Transverse colon (tissue), 4 donors: ENCODE data around the gene DNAJC3. TPM values are rescaled to one million over a fixed set of nuclear protein-coding genes. Genes with fewer than 3 reads are reported as not detected.

Experiments used
- DNase-seq: peaks from one replicate; pipeline ENCODE4 v3.0.0-alpha.2; 2019
- H3K27ac ChIP-seq, 4 donors: fragments of 200-600 bp; sonication (generic); 2 replicates each; pipeline ENCODE4 v1.5.1; 2016 to 2018; ENCODE audit warnings: inconsistent platforms in 4 of 4
- H3K27me3 ChIP-seq: fragments of 200-600 bp; sonication (generic); 2 replicates; pipeline ENCODE4 v1.5.1; 2017; ENCODE audit warnings: inconsistent platforms
- H3K36me3 ChIP-seq, 4 donors: fragments of 200-600 bp; sonication (generic); 2 replicates each; pipeline ENCODE4 v1.5.1; 2017 to 2019; ENCODE audit warnings: inconsistent platforms in 4 of 4
- H3K4me1 ChIP-seq, 4 donors: fragments of 200-600 bp; sonication (generic); 2 replicates each; pipeline ENCODE4 v1.5.1; 2017 to 2020; ENCODE audit warnings: inconsistent platforms in 4 of 4
- H3K4me3 ChIP-seq, 4 donors: fragments of 200-600 bp; sonication (generic); 1 replicate in 1 of 4; 2 replicates in 3 of 4; pipeline versions ENCODE4 v1.5.1 to v1.6.1; 2017 to 2019; ENCODE audit warnings: inconsistent platforms in 4 of 4
- H3K9me3 ChIP-seq, 2 donors: fragments of 200-600 bp; sonication (generic); 2 replicates each; pipeline ENCODE4 v1.5.1; 2017 to 2019; ENCODE audit warnings: inconsistent platforms in 2 of 2
- CTCF ChIP-seq, 5 experiments: fragments of 200-600 bp in 3 of 5; fragments of 450-650 bp in 2 of 5; sonication (generic) in 3 of 5; IDR thresholded peaks; 1 replicate in 2 of 5; 2 replicates in 3 of 5; pipeline ENCODE4 v1.5.1; 2016 to 2017; ENCODE audit warnings: antibody characterized with exemption in 5 of 5, inconsistent platforms in 3 of 5, mild to moderate bottlenecking in 2 of 5, moderate library complexity in 1 of 5
- EP300 ChIP-seq: sonication (generic); formaldehyde crosslinking; IDR thresholded peaks from one replicate; pipeline ENCODE4 v1.6.1; 2017; ENCODE audit warnings: antibody characterized with exemption, low read depth
- POLR2A ChIP-seq: fragments of 450-650 bp; IDR thresholded peaks from one replicate; pipeline ENCODE4 v1.6.1; 2016; ENCODE audit warnings: antibody characterized with exemption, mild to moderate bottlenecking, moderate library complexity
- POLR2AphosphoS5 ChIP-seq, 3 donors: sonication (generic); formaldehyde crosslinking; IDR thresholded peaks; one replicate each; pipeline ENCODE4 v1.6.1; 2016; ENCODE audit warnings: antibody characterized with exemption in 3 of 3
- WGBS, 2 donors: methylation state at CpG; one replicate each; pipeline ENCODE4 v1.1.5; 2018; ENCODE audit warnings: low coverage in 1 of 2; 5-methylcytosine and 5-hydroxymethylcytosine counted together
- in situ Hi-C, 4 donors: fragments of 200-750 bp; cut with MboI; loops; one replicate each; pipeline versions ENCODE4 v1.15.0 to v1.15.1; 2017; ENCODE audit warnings: low sequenced_read_pairs in 3 of 4, low pct_ligation_motif_present in 1 of 4, low pct_unique_long_range_greater_than_20kb in 1 of 4
- intact Hi-C: fragments of 100-400 bp; cut with DNase I; formaldehyde crosslinking; loops from one replicate; pipeline ENCODE4 v1.15.1; 2023; ENCODE audit warnings: low total_unique reads
- total RNA-seq, 4 donors: library from RNA; depleted of rRNA; stranded (reverse); fragments of >200 nt; gene quantifications; one replicate each; pipeline ENCODE4 v1.1.0, GENCODE V29; 2016

DNAJC3 gene
- total RNA-seq, 4 donors from 2014 or later: 22.8 to 49.7 (median 35.5) TPM

GRCh38 chr13:95642999-95643398 is 33.9 kb upstream of the DNAJC3 start:
- WGBS, 2 donors: 29 to 65% methylated on average over 3 of the region's 3 CpGs
- H3K27me3 ChIP-seq: peaks cover 59% of the 10 kb centered on the region
- no peaks in the 10 kb centered on the region for H3K36me3 ChIP-seq
- intact Hi-C loops (no loop called here), in situ Hi-C loops (no loop called here)
- peak overlapping the region; percentile 77 to 91 (median 80) for H3K27ac ChIP-seq
- H3K4me3 ChIP-seq: peak overlapping the region in 1 of 4 donors; percentile 55
- no peaks in the 10 kb centered on the region for H3K9me3 ChIP-seq
- no peak for TF ChIP-seq CTCF (IDR thresholded peaks at IDR 0.05)
- TF ChIP-seq POLR2A: no peak
- DNase-seq: no peak
- peaks cover 3 to 34% (median 8%) of the 10 kb centered on the region in 4 donors for H3K4me1 ChIP-seq

- TF ChIP-seq CTCF (IDR thresholded peaks at IDR 0.05) (no peak), POLR2A (no peak), POLR2AphosphoS5 (IDR thresholded peaks at IDR 0.05) (no peak), EP300 (no peak)
- Histone ChIP-seq H3K27ac (peak overlapping the region; percentile 77 to 91 (median 80)), H3K27me3 (peaks cover 59% of the 10 kb centered on the region), H3K4me1 (peaks cover 3 to 34% (median 8%) of the 10 kb centered on the region in 4 donors), H3K36me3 (no peaks in the 10 kb centered on the region), H3K4me3 (peak overlapping the region; percentile 38 to 73 (median 54)), H3K9me3 (no peaks in the 10 kb centered on the region)
- WGBS, 2 donors: 20% methylated on average over 16 of the region's 16 CpGs; no CpG with 5 or more reads in 1 of the 2 donors
- no peak for DNase-seq
- intact Hi-C loops: no loop called here
- in situ Hi-C loops: no loop called here
Observed at GRCh38 chr13:95643571-95643935, 33.4 kb upstream of the DNAJC3 start.

- Histone ChIP-seq H3K4me3 (peak overlapping the region; percentile 38 to 73 (median 54)), H3K4me1 (peaks cover 3 to 34% (median 8%) of the 10 kb centered on the region in 4 donors), H3K9me3 (no peaks in the 10 kb centered on the region), H3K36me3 (no peaks in the 10 kb centered on the region), H3K27ac (peak overlapping the region; percentile 77 to 91 (median 80)), H3K27me3 (peaks cover 59% of the 10 kb centered on the region)
- 7% methylated on average over 43 of the region's 62 CpGs; no CpG with 5 or more reads in 1 of the 2 donors for WGBS, 2 donors
- TF ChIP-seq EP300 (no peak), POLR2AphosphoS5 (IDR thresholded peaks at IDR 0.05) (no peak), CTCF (IDR thresholded peaks at IDR 0.05) (no peak), POLR2A (no peak)
- intact Hi-C loops (no loop called here), in situ Hi-C loops (no loop called here)
- DNase-seq: no peak
Observed at GRCh38 chr13:95643936-95644598, 32.9 kb upstream of the DNAJC3 start.

- H3K36me3 ChIP-seq: no peaks in the 10 kb centered on the region
- H3K4me1 ChIP-seq: peaks cover 3 to 34% (median 8%) of the 10 kb centered on the region in 4 donors
- H3K9me3 ChIP-seq: no peaks in the 10 kb centered on the region
- TF ChIP-seq POLR2A: no peak
- TF ChIP-seq CTCF (IDR thresholded peaks at IDR 0.05): no peak
- peak in 2 of 3 donors; percentile 60 to 82 for TF ChIP-seq POLR2AphosphoS5 (IDR thresholded peaks at IDR 0.05)
- no peak for TF ChIP-seq EP300
- peak; percentile 65 for DNase-seq
- WGBS, 2 donors: 2% methylated on average over 23 of the region's 30 CpGs; no CpG with 5 or more reads in 1 of the 2 donors
- peak within 1 kb of the TSS; percentile 77 to 91 (median 80) for H3K27ac ChIP-seq
- intact Hi-C loops (no loop called here), in situ Hi-C loops (no loop called here)
- peaks cover 58% of the 10 kb centered on the region for H3K27me3 ChIP-seq
- peak within 1 kb of the TSS; percentile 38 to 73 (median 54) for H3K4me3 ChIP-seq
Observed at GRCh38 chr13:95644601-95645052, 32.3 kb upstream of the DNAJC3 start, which contains the start of gene DZIP1. Gene DZIP1 (minus strand): TSS chr13:95644706. CDS start chr13:95642029, 2,677 bp downstream.
